ENCODE measurements around the gene MICU1.

DNA sequence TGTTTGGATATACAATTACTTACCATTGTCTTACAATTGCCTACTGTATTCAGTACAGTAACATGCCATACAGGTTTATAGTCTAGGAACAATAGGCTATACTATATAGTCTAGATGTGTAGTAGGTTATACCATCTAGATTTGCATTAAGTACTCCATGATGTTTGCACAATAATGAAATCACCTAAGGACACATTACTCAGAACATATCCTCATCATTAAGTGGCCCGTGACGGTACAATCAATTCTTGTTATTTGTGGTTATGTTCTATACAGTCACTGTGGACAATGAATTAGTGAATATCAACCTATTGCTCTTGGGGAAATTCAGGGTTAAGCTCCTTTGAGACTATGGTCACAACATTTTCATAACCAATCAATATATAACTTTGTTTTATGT is 75.6 kb downstream of the MICU1 start:
- TF ChIP-seq, protein P1, sequence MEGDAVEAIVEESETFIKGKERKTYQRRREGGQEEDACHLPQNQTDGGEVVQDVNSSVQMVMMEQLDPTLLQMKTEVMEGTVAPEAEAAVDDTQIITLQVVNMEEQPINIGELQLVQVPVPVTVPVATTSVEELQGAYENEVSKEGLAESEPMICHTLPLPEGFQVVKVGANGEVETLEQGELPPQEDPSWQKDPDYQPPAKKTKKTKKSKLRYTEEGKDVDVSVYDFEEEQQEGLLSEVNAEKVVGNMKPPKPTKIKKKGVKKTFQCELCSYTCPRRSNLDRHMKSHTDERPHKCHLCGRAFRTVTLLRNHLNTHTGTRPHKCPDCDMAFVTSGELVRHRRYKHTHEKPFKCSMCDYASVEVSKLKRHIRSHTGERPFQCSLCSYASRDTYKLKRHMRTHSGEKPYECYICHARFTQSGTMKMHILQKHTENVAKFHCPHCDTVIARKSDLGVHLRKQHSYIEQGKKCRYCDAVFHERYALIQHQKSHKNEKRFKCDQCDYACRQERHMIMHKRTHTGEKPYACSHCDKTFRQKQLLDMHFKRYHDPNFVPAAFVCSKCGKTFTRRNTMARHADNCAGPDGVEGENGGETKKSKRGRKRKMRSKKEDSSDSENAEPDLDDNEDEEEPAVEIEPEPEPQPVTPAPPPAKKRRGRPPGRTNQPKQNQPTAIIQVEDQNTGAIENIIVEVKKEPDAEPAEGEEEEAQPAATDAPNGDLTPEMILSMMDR (IDR thresholded peaks at IDR 0.05), result no peak
- TF ChIP-seq POLR2AphosphoS2 (conservative IDR thresholded peaks at IDR 0.05; ENCODE audit: low read length) (no peak), MYC (IDR thresholded peaks at IDR 0.05; ENCODE audit: borderline replicate concordance, low read length) (no peak), NPAS2 (CRISPR knock-in tag; IDR thresholded peaks at IDR 0.05; ENCODE audit: borderline replicate concordance) (no peak), PHF8 (IDR thresholded peaks at IDR 0.05; ENCODE audit: borderline replicate concordance, low read depth) (no peak), MAFK (IDR thresholded peaks at IDR 0.05; ENCODE audit: partially characterized antibody) (no peak), POLR2A (IDR thresholded peaks at IDR 0.05; ENCODE audit: low read length) (no peak)

Measured in A549 (cell line).